ENCODE results near the gene CTNNBL1.

GRCh38 chr20:37890643-37891042, 196.8 kb downstream of the CTNNBL1 start:
- TF ChIP-seq CTCF (IDR thresholded peaks at IDR 0.05) (no peak), POLR2A (IDR thresholded peaks at IDR 0.05) (no peak)

All from uterus (tissue), 2 donors.